ENCODE data around the gene ENKUR. TPM values are rescaled to one million over a fixed set of nuclear protein-coding genes. Genes with fewer than 3 reads are reported as not detected.

ENKUR gene
- total and polyA plus RNA-seq, 8 donors: 0.40 to 0.47 TPM; not detected in 6

DNA sequence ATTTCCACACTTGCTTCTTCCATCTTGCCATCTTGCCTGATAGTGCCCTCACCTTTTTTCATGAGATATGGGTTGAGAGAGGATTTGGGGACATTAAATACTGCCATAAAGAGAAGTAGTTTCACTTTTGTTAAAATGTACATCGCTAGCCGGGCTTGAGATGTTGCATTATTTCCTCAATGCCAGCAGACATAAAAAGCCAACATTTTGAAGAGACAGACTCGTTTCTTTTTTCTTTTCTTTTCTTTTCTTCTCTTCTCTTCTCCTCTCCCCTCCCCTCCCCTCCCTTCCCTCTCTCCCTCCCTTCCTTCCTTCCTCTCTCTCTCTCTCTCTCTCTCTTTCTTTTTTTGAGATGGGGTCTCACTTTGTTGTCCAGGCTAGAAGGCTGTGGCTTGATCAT, 17.9 kb downstream of the ENKUR start:
- H3K27me3 ChIP-seq: no peaks in the 10 kb centered on the region
- no peak overlapping the region for H3K27ac ChIP-seq
- no peak overlapping the region for H3K4me3 ChIP-seq
- no peaks in the 10 kb centered on the region for H3K36me3 ChIP-seq
- FAIRE-seq (no peak), DNase-seq (no peak), ATAC-seq (no peak)
- no peaks in the 10 kb centered on the region for H3K9me3 ChIP-seq
- H3K4me1 ChIP-seq: no peaks in the 10 kb centered on the region
- 80 to 86% methylated on average over 3 of the region's 3 CpGs for WGBS, 2 donors
- TF ChIP-seq, protein P1, sequence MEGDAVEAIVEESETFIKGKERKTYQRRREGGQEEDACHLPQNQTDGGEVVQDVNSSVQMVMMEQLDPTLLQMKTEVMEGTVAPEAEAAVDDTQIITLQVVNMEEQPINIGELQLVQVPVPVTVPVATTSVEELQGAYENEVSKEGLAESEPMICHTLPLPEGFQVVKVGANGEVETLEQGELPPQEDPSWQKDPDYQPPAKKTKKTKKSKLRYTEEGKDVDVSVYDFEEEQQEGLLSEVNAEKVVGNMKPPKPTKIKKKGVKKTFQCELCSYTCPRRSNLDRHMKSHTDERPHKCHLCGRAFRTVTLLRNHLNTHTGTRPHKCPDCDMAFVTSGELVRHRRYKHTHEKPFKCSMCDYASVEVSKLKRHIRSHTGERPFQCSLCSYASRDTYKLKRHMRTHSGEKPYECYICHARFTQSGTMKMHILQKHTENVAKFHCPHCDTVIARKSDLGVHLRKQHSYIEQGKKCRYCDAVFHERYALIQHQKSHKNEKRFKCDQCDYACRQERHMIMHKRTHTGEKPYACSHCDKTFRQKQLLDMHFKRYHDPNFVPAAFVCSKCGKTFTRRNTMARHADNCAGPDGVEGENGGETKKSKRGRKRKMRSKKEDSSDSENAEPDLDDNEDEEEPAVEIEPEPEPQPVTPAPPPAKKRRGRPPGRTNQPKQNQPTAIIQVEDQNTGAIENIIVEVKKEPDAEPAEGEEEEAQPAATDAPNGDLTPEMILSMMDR (IDR thresholded peaks at IDR 0.05): no peak
- intact Hi-C loops (cut with DNase I): no loop called here

GRCh38 chr10:24995072-24995471, 20.9 kb downstream of the ENKUR start:
- Histone ChIP-seq H3K4me3 (no peak overlapping the region), H3K4me1 (no peaks in the 10 kb centered on the region), H3K9me3 (no peaks in the 10 kb centered on the region), H3K36me3 (no peaks in the 10 kb centered on the region), H3K27me3 (no peaks in the 10 kb centered on the region), H3K27ac (no peak overlapping the region)
- no peak for FAIRE-seq
- DNase-seq: no peak
- TF ChIP-seq, protein P1 (IDR thresholded peaks at IDR 0.05): no peak
- no peak for ATAC-seq
- intact Hi-C loops (cut with DNase I): no loop called here

DNA sequence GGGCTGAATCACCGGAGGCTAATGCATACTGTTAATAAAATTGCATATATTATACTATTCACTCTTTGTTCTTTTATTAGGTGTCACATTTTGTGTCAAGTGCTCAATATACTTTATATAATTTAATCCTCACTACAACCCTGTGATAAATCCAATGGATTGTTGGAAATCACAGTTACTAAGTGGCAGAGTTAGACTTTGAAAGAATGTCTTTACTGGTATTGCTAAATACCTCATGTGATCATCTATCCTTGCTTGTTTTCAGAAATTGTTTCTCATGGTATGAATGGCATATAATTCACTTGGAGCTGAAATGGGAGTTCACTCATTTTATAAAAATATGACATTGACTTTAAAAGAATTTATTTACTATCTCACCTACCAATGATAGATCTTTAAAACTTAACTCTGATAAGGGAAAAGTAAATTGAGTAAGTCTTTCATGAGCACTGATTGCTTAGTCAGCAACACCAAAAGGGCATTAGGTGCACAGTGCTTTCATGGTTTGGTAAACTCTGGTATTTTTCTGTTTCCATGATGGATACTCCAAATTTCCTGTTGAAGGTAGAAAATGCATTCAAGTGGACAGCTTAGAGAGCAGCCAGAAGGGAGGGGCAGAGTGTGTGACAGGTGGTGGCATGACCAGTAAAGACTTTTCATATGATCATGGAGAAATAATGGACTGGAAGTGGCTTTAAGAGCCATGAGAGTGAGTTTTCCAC, 22.6 kb downstream of the ENKUR start:
- TF ChIP-seq, protein P1 (IDR thresholded peaks at IDR 0.05): no peak
- H3K36me3 ChIP-seq: no peaks in the 10 kb centered on the region
- WGBS, 2 donors: 94 to 100% methylated on average over 1 of the region's 1 CpG
- ATAC-seq (no peak), DNase-seq (no peak), FAIRE-seq (no peak)
- peaks cover 7 to 8% (median 7%) of the 10 kb centered on the region in 3 donors for H3K4me1 ChIP-seq
- intact Hi-C loops (cut with DNase I): loop anchor here in 1 of 3 donors (5.0 kb wide), 1 partner anchor 351 kb away; no protein-coding TSS in a partner anchor
- H3K9me3 ChIP-seq: no peaks in the 10 kb centered on the region
- H3K27me3 ChIP-seq: no peaks in the 10 kb centered on the region
- no peak overlapping the region for H3K4me3 ChIP-seq
- H3K27ac ChIP-seq: no peak overlapping the region

DNA sequence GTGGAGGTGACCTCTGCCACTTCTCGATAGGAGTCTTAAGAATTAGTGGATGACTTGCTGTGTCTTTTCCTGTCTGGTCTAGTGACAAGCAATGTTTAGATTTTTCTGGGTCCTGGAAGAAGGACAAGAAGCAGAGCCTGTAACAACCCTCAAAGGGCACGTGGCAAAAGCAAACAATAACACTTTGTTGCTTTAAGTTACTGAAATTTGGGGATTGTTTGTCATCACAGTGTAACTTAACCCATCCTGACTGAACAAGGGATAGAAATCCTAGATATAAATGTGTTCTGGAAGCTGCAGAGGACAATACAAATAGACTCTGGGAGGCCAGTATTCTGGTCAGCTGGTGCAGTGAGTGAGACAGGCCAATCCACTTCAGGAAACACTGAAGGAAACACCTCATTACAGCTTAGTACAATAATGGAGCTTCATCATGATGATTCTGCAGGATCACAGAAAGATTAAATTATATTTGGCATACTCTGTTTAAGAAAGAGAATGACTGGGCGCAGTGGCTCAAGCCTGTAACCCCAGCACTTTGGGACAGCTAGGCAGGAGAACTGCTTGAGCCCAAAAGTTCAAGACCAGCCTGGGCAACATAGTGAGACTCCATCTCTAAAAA, 23.3 kb downstream of the ENKUR start:
- peaks cover 7 to 8% (median 7%) of the 10 kb centered on the region in 3 donors for H3K4me1 ChIP-seq
- TF ChIP-seq, protein P1 (IDR thresholded peaks at IDR 0.05): no peak
- DNase-seq: no peak
- no peaks in the 10 kb centered on the region for H3K36me3 ChIP-seq
- intact Hi-C loops (cut with DNase I): loop anchor here in 1 of 3 donors (5.0 kb wide), 1 partner anchor 350 kb away; no protein-coding TSS in a partner anchor
- FAIRE-seq: no peak
- WGBS, 2 donors: 82 to 86% methylated on average over 3 of the region's 3 CpGs
- ATAC-seq: no peak
- H3K27ac ChIP-seq: no peak overlapping the region
- H3K4me3 ChIP-seq: no peak overlapping the region
- no peaks in the 10 kb centered on the region for H3K9me3 ChIP-seq
- H3K27me3 ChIP-seq: no peaks in the 10 kb centered on the region

- no peak for FAIRE-seq
- DNase-seq: no peak
Observed at GRCh38 chr10:24991298-24991697, 24.7 kb downstream of the ENKUR start.

More at GRCh38 chr10:24991298-24991697, 24.7 kb downstream of the ENKUR start:
- TF ChIP-seq, protein P1 (IDR thresholded peaks at IDR 0.05): no peak
- intact Hi-C loops (cut with DNase I): loop anchor here in 1 of 3 donors (5.0 kb wide), 1 partner anchor 349 kb away; no protein-coding TSS in a partner anchor
- ATAC-seq: no peak
- Histone ChIP-seq H3K36me3 (no peaks in the 10 kb centered on the region), H3K27ac (no peak overlapping the region), H3K4me1 (peaks cover 7 to 8% (median 7%) of the 10 kb centered on the region in 3 donors), H3K27me3 (no peaks in the 10 kb centered on the region), H3K4me3 (no peak overlapping the region), H3K9me3 (no peaks in the 10 kb centered on the region)
- 84 to 89% methylated on average over 13 of the region's 13 CpGs for WGBS, 2 donors
